ENCODE measurements around the gene TMEM176B.
"Not testable (repeated sequence)": the region's sequence is repeated elsewhere in the genome, so short reads cannot be mapped to it uniquely, and the experiment has no call there.

TMEM176B gene

DNA sequence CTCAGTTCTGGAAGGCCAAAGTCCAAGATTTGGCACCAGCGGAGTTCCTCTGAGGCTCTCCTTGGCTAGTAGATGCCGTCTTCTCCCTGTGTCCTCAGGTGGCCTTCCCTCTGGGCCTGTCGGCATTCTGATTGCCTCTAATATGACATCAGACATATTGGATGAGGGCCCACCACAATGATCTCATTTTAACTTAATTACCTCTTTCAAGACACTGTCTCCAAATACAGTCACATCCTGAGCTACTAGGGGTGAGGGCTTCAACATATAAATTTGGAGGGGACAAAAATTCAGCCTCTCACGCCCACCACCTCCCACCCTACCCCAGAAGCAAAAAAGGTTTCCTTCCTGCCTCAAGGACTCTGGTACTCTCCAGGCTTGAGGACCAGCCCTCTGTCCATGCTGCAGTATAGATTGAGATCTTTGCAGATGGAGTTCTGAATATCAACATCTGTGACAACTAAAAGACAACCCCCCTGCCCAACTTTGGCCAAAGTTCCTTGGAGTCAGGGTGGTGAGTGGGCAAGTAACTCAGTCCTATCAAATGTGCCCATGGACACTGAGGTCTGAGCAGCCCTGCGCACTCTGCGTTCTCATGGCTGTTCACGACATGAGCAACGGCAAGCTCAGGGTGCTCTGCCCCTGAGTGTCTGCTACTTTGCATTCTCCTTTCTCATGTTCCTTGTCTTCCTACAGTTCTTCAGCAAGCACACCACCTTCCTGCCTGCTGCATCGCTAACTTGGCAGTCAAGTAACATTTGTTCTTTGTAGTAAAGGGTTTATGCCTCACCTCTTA is 11.5 kb downstream of the TMEM176B start:
- DNase-seq, result peak; percentile 61

DNA sequence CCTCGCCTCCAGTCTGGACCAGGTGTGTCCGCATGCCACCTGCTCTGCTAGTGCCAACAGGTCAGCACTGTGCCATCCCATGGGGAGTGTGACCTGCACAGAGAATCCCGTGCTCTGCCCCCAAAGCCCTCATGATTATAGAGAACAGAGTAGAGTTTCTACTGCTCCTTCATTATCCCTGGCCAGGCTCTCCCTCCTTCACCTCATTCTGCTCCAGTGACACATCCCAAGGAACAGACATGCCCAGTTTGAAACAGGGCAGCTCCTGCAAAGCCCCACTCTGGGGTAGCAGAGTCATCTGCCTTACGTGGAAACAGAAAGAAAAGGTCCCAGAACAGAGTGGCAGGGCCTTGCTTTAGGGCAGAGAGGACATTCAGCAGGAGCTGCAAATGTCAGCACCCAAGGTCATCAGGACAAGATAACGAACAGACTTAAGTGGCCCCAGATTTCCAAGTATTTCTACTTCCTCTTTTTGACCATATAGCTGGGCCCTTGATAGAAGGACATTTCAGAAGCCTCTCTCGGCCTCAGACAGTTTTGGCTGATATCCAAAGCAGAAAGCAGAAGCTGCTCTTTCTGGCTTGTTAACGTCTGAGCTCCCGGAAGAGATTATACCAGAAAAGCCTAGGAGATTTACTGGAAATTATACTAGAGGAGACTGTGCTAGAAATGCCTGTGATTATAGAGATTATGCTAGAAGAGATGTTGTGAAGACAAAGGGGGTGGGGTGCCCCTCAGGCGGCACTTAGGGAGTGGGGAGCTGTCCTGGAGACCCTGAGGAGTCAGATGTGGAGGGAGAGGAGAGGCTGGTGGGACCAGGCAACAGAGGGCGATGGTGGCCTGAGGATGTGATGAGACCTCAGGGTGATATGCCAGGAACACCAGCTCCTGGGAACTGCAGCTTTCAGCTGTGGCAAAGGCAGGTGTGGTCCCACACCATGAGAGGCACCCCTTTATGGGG is 12.6 kb downstream of the TMEM176B start:
- peak; percentile 23 for DNase-seq

DNA sequence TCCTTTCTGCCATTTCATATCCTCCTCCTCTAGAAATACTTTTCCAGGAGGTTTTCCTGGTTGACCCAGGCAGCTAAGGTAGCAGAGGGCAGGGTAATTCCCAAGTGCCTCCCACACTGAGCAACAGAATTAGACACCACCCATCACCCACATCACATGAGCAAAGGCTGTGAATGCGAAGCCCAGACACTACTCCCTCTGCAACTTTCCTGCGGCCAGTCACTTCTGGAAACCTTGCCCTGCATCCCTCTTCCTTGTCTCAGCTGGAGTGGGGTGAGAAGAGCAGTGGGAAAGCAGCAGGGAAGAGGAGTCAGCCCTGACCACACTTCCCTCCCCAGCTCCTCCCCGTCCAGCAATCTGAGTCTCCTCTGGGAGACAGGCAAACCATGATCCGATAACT is 15.2 kb downstream of the TMEM176B start:
- DNase-seq, result peak; percentile 13

DNA sequence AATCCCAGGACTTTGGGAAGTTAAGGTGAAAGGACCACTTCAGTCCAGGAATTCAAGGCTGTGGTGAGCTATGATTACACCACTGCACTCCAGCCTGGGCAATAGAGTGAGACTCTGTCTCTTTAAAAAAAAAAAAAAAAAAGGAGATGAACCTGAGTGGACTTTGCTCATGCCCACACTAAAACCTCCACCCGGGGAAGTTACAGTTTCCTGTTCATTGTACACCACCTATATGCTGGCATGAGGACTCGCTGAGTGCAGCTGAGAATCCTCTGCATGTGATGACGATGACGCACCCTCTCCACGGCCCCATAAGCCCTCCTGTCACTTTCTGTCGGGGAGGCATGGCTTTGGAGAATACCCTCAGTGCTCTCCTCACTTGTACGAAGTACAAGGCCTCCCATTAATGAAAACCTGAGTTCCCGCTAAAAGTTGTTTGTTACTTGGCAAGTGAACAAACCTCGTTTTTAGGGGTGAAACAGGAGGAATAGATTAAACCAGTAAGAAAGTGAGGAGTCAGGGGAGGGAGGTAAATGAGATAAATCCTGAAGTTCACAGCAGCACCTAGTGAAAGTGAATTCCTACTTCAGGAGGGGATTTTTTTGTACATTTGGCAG is 15.9 kb downstream of the TMEM176B start:
- no peak for DNase-seq

DNA sequence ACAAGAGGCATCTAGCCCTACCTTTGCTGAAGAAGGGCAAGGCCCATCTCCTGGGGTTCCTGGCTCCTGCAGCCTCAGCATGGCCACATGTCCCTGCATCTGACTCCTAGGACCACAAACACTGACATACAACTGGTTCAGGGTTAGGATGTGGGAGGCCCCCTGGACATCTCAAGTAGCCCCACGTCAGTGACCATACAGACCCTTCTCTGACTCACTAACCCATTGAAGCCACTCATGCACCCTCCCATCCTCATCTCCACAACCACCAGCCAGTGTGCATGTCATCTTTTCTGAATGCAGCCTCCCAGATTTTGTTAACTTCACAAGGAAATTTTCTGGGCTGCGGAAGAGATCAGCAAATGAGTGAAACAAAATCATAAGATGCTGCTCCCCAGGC is 18.2 kb downstream of the TMEM176B start:
- no peak for DNase-seq

DNA sequence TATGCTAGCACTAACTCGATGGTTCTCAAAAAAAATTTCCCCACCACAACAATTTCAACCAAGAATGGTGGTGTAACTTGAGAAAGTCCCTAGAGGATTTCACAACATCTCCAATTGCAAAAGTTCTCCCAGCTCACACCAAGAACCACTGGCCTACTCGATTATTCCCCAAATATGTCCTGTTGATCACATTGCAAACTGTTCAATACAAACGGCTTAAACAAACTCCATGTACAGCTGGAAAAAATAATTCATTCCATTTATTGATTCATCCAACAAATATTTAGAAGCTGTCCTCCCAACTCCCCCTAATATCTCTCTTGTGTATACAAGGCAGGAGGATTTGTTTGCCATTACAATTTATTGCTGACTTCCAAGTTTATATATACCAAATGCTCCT is 19.1 kb downstream of the TMEM176B start:
- peak; percentile 62 for DNase-seq

DNA sequence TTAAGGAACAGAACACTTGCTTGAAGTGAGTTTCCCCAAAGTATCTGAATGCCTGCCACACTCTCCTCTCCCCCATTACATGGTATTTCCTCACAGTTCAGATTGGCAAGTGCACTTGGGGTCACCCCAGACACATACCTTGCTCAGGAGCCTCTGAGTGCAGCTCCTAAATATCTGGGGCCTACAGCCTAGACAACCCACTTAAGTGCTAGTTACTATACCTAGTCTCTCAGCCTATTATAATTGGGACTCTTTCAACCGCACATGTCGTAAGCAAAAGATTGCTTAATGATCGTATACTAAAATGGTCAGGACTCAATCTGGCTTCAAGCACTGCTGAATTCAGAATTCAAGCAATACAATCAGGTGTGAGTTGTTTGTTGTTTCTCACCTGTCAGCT is 19.9 kb downstream of the TMEM176B start:
- no peak for DNase-seq

DNA sequence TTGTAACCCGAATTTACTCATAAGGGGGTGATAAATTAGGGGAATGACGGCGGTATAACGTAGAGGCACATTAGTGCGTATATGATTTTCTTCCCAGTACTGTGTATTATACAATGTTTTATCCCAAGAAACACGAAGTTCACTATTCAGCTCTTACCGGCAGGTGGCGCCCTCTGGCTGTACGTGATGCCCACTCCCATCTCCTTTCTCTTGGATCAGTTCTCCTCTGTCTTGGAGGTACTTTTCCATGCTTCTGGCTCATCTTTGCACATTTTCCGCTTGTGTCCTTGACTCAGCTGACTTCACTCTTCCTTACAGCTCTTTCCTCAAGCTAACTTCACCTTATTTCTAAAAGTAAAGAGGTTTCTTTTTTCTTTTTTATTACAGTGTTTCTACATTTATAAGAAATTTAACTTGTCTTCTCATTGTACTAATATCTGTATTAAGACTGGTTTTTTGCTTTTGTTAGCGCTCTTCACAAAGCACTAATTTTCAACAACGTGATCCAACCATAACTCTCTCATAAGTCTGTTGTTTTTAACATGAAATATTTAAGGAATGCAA is 21.3 kb downstream of the TMEM176B start:
- DNase-seq, result peak; percentile 63

DNA sequence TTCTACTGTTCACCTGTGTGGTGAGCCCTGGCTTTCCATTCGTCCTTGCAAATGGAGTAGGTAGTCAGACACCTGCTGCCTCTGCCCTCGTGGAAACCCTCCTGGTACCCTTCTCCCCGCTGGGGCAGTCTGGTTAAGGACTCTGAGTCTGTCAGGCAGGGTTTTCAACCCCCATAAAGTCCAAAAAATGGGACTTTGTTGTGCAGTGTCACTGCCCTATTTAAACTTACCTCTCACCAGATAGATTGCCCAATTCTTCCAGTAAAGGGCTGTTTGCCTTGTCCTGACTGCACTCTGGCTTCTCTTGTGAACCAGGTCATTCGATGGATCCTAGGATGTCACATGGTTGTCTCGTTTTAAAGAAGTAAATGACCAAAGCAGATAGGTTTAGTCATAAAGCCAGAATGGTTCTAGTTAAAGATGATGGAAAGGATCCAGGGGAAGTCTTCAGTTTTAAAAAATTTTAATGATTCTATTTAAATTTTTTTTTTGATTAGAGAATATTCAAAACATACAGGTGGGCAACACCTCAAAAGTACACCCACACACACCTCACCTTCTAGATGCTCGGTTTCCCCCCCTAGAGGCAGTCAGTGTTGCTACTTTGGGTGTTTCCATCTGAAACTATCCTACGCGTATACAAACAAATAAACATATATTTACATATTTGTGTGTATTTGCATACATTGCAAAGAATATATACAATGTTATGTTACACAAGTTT is 22.0 kb downstream of the TMEM176B start:
- DNase-seq, result no peak

DNA sequence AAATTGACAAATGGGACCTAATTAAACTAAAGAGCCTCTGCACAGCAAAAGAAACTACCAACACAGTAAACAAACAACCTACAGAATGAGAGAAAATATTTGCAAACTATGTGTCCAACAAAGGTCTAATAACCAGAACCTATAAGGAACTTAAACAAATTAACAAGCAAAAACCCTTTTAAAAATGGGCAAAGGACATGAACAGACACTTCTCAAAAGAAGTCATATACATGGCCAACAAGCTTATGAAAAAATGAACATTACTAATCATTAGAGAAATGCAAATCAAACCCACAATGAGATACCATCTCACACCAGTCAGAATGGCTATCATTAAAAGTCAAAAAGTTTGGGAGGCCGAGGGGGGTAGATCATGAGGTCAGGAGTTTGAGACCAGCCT is 26.0 kb downstream of the TMEM176B start:
- not testable (repeated sequence) for DNase-seq

DNA sequence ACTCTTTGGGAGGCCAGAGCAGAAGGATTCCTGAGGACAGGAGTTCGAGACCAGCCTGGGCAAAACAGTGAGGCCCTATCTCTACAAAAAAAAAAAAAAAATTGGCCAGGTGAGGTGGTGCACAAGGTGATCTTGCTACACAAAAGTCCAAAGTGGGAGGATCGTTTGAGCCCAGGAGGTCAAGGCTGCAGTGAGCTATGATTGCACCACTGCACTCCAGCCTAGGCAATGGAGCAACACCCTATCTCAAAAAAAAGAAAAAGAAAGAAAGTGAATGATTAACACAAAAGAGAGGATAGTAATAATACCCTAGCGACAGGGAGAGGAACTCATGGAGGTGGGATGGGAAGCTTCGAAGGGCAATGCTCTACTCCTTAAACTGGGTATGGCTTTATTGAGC is 30.4 kb downstream of the TMEM176B start:
- no peak for DNase-seq

DNA sequence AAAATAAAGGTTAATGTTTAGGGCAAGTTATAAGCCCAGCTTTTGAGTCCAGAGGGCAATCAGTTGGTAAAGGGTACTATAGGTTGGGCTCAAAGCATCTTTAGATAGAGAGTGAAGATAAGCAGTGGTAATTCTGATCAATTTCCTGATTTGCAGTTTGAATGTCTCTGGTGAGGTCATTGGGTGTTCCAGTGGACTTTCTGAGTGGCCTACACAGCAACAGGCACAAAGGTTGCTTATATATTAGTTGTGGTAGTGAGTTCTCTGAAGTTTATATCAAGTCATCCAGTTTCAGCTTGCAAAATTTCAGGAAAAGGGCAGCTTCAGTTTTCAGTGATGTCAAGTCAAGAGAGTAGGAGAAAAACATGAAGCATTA is 33.8 kb downstream of the TMEM176B start:
- no peak for DNase-seq

DNA sequence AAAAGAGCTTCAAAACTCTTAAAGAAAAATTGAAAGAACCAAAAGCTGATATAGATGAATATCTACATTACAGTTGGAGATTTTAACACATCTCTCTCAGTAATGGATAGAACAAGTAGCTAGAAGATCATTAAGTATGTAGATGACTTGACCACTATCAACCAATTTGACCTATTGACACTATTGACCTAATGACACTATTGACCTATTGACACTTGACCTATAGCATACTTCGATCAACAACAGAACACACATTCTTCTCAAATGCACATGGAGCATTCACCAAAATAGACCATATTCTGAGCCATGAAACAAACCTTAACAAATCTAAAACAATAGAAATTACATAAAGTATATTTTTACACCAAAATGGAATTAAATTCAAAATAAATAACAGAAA is 40.7 kb downstream of the TMEM176B start:
- no peak for DNase-seq

DNA sequence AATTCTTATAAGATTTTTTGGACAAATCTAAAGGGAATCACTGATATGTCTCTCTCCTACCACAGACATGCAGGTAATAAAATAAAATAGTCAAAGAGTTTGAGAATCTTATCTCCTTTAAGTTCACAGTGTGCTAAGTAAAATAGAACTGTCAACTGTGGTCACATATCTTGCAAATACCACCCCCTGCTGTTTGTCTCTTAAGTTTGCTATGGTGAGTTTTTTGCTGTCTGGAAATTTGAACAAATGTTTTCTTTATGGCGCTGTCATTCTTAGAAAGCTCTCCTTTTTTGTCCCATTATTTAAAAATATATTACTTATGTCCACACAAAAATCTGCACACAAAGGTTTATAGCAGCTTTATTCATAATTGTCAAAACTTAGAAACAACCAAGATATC is 43.3 kb downstream of the TMEM176B start:
- no peak for DNase-seq

DNA sequence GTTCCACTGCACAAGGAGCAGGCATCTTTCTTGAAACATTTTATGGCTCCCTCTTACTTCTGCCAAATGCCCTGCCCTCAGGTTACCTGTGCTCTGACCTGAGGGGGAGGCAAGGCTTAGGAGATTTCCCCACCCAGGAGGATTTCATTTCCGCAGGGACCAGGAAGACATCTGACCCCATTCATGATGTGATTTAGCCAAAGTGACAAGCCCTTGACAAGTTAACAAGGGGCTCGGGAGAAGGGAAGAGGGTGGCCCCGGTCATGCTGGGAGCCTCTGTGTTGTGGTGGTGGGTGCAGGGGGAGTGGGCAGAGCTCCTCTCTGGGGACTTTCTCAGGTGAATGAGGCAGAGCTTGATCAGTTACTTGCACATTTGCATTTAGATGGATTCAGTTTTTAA is 44.0 kb downstream of the TMEM176B start:
- no peak for DNase-seq

DNA sequence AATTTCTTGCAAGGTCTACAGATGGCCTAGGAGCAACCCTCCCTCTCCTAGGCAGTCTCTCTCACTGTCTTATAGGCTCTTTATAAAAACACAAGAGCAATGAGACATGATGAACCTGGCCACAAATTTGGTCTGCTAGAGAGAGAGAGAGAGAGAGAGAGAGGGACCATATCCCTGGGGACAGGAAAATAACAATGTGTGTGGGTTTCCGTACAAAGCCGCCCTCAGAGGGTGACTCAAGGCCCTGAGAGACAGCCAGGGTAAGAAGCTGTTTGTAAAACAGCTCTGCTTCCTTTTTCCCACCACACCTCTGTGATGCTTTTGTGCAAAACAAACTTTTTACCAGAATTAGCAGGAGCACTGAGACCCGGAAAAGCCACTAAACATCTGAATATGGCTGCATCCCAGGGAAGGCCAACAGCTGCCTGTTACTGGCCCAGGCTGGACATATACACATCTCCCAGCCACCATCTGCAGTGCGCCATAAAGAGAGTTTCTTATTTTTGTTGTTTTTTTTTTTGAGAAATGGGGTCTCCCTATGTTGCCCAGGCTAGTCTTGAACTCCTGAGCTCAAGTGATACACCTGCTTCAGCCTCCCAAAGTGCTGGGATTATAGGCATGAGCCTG is 44.6 kb downstream of the TMEM176B start:
- no peak for DNase-seq

DNA sequence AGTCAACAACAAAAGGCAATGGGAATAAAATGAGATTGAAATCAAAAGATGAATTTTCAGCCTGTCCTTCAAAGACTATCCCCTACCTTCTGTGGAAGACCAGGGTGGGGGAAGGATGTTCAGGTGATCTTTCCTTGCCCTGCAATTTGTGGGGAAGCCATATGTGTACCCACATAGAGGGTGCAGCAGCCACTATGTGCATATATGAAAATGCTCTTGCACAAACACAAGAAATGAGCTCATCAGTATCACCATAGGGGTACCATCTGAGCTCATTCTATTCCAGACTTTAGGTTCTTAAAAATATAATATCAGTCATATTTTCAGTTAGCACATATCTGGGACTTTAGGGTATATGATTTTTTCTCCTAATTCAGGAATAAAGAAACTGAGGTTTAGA is 45.2 kb downstream of the TMEM176B start:
- no peak for DNase-seq

DNA sequence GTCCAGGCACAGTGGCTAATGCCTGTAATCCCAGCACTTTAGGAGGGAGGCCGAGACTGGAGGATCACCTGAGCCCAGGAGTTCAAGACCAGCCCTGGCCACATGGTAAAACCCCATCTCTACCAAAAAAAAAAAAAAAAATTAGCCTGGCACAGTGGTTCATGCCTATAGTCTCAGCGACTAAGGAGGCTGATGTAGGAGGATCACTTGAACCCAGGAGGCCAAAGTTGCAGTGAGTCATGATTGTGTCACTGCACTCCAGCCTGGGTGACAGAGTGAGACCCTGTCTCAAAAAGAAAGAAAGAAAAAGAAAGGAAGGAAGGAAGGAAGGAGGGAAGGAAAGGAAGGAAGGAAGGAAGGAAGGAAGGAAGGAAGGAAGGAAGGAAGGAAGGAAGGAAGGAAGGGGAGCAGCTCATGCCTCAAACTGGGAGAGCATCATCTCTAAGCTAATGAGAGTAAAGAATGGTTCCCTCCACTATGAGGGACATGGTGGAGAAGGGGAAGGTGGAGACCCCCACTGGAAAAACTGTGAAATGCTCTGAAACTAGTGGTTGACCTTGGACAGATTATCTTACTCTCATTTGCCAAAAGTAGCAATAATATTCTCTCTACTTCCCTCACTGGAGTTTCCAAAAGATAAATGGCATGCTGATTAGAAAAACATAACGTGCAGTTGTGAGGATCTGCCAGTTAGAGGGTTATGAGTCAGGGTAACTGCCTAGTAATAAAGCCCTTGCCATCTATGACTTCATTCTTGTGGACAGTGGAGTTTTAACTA is 46.1 kb downstream of the TMEM176B start:
- DNase-seq, result peak; percentile 6

DNA sequence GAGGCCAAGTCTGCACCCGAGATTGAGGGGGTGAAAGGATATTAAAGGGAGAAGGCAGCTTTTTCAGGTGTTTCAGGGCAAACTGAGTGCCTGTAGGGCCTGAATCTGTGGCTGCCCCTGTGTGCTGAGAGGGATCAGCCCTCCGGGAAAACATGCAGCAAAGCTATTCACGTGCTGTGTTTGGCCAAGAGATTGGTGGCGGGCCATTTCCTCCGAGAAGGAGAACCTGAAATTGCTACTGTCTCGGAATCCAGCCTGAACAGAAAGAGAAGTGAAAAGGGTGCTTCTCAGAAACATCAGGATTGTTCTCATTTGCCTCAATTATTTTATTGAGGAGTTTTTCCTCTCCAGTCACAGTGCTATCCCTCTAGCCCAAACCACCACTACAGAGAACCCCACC is 46.9 kb downstream of the TMEM176B start:
- DNase-seq, result no peak

DNA sequence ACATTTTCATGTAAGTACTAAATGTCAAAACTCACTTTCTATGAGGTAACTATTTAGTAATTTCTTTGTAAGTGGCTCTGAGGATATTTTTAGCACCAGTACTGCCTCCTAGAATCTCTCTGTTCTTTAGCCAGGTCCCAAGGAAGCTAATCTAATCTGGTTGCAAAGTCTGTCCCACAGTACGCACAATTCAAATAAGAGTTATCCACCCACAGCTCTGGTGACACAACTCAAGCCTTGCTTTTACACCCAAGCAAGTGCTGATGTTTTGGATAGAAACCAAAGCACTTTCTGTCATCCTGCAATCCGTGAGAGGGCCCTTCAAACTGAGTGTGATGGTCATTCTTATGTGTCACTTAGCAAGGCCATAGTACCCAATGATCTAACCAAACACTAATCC is 48.5 kb downstream of the TMEM176B start:
- DNase-seq, result no peak

DNA sequence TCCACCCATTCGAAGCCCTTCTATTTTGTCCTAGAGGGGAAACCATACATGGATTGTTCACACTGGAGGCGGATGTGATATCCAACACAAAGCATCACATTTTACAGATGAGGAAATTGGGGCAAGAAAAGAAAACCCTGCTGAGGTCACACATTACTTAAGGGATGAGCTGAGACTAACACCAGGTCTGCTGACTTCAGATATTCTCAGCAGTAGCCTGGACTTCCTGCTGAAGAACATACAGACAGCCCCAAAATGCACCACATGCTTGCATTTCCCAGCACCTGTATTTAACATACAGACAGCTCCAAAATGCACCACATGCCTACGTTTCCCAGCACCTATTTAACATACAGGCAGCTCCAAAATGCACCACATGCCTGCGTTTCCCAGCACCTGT is 51.8 kb downstream of the TMEM176B start:
- DNase-seq, result no peak

All from fibroblast of upper back skin (primary cell).